Measurements from ENCODE around the gene HCAR3. TPM values are rescaled to one million over a fixed set of nuclear protein-coding genes. Genes with fewer than 3 reads are reported as not detected.

HCAR3 gene
- total and polyA plus RNA-seq, 2 of the 13 experiments (the other 11 are each of a cell fraction or from before 2014, with no cell fraction given) = 0.11 to 12.8 TPM

DNA sequence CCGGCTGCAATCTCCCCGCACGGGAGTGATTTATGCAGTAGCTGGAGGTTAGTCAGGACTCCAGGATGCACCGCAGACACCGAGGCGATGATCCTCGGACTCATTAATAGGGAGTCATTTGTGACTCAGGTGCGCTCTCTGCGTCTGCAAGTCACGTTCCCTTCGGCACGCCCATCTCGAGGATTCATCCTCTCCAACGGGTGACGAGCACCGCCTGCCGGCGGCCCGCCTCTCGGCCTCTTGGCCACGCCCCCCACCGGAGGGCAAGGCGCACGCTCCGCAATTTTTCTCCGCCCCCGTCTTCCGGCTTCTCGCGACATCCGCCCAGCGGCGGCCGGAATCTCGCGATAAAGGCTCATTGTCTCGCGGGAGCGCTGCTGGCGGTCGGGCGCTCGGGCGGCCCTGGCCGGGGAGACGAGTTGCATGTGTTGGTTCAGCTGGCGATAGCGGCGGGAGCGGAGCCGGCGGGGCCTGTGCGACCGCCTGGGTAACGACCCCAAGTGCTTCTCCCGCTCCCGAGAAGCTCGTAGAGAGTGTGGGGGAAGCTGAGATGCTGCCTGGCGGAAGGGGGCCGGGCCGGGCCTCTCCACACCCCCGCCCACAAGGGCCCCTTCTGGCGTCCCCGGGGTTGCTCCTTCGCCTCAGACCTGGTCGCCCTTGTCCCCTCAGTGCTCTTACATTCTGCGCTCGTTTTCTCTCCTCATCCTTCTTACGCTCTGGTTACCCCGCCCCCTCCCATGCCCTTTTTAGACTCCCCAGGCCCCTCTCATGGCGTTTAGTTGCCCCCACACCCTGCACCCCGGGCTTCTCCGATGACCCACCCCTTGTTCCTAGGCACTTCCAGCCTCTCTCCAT is 36.1 kb upstream of the HCAR3 start, which contains the start of gene DENR (continued):
- TF ChIP-seq, protein P1, sequence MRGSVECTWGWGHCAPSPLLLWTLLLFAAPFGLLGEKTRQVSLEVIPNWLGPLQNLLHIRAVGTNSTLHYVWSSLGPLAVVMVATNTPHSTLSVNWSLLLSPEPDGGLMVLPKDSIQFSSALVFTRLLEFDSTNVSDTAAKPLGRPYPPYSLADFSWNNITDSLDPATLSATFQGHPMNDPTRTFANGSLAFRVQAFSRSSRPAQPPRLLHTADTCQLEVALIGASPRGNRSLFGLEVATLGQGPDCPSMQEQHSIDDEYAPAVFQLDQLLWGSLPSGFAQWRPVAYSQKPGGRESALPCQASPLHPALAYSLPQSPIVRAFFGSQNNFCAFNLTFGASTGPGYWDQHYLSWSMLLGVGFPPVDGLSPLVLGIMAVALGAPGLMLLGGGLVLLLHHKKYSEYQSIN (CRISPR knock-in tag; IDR thresholded peaks at IDR 0.05; ENCODE audit: borderline replicate concordance) = no peak
- TF ChIP-seq, protein P2, sequence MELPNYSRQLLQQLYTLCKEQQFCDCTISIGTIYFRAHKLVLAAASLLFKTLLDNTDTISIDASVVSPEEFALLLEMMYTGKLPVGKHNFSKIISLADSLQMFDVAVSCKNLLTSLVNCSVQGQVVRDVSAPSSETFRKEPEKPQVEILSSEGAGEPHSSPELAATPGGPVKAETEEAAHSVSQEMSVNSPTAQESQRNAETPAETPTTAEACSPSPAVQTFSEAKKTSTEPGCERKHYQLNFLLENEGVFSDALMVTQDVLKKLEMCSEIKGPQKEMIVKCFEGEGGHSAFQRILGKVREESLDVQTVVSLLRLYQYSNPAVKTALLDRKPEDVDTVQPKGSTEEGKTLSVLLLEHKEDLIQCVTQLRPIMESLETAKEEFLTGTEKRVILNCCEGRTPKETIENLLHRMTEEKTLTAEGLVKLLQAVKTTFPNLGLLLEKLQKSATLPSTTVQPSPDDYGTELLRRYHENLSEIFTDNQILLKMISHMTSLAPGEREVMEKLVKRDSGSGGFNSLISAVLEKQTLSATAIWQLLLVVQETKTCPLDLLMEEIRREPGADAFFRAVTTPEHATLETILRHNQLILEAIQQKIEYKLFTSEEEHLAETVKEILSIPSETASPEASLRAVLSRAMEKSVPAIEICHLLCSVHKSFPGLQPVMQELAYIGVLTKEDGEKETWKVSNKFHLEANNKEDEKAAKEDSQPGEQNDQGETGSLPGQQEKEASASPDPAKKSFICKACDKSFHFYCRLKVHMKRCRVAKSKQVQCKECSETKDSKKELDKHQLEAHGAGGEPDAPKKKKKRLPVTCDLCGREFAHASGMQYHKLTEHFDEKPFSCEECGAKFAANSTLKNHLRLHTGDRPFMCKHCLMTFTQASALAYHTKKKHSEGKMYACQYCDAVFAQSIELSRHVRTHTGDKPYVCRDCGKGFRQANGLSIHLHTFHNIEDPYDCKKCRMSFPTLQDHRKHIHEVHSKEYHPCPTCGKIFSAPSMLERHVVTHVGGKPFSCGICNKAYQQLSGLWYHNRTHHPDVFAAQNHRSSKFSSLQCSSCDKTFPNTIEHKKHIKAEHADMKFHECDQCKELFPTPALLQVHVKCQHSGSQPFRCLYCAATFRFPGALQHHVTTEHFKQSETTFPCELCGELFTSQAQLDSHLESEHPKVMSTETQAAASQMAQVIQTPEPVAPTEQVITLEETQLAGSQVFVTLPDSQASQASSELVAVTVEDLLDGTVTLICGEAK (IDR thresholded peaks at IDR 0.05) = no peak
- TF ChIP-seq, protein P2 (CRISPR knock-in tag; IDR thresholded peaks at IDR 0.05) = peak; percentile 52
- TF ChIP-seq HDAC6 (IDR thresholded peaks at IDR 0.05; ENCODE audit: low read depth, low read length) = no peak
- TF ChIP-seq NR2F6 (IDR thresholded peaks at IDR 0.05) = no peak
- peak; percentile 60 for TF ChIP-seq NR2F6 (CRISPR knock-in tag; IDR thresholded peaks at IDR 0.05)
- TF ChIP-seq TOPORS (CRISPR knock-in tag; IDR thresholded peaks at IDR 0.05) = peak; percentile 44; the same call in 1 of the 2 replicates
- TF ChIP-seq MEF2D (CRISPR knock-in tag; IDR thresholded peaks at IDR 0.05) = peak; percentile 82
- TF ChIP-seq, protein P3, sequence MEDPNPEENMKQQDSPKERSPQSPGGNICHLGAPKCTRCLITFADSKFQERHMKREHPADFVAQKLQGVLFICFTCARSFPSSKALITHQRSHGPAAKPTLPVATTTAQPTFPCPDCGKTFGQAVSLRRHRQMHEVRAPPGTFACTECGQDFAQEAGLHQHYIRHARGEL (CRISPR knock-in tag; IDR thresholded peaks at IDR 0.05) = no peak
- TF ChIP-seq, protein P4, sequence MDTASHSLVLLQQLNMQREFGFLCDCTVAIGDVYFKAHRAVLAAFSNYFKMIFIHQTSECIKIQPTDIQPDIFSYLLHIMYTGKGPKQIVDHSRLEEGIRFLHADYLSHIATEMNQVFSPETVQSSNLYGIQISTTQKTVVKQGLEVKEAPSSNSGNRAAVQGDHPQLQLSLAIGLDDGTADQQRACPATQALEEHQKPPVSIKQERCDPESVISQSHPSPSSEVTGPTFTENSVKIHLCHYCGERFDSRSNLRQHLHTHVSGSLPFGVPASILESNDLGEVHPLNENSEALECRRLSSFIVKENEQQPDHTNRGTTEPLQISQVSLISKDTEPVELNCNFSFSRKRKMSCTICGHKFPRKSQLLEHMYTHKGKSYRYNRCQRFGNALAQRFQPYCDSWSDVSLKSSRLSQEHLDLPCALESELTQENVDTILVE (CRISPR knock-in tag; IDR thresholded peaks at IDR 0.05) = peak; percentile 90
- TF ChIP-seq, protein P5, sequence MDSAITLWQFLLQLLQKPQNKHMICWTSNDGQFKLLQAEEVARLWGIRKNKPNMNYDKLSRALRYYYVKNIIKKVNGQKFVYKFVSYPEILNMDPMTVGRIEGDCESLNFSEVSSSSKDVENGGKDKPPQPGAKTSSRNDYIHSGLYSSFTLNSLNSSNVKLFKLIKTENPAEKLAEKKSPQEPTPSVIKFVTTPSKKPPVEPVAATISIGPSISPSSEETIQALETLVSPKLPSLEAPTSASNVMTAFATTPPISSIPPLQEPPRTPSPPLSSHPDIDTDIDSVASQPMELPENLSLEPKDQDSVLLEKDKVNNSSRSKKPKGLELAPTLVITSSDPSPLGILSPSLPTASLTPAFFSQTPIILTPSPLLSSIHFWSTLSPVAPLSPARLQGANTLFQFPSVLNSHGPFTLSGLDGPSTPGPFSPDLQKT (CRISPR knock-in tag; IDR thresholded peaks at IDR 0.05; ENCODE audit: borderline replicate concordance) = peak; percentile 89
- TF ChIP-seq, protein P6, sequence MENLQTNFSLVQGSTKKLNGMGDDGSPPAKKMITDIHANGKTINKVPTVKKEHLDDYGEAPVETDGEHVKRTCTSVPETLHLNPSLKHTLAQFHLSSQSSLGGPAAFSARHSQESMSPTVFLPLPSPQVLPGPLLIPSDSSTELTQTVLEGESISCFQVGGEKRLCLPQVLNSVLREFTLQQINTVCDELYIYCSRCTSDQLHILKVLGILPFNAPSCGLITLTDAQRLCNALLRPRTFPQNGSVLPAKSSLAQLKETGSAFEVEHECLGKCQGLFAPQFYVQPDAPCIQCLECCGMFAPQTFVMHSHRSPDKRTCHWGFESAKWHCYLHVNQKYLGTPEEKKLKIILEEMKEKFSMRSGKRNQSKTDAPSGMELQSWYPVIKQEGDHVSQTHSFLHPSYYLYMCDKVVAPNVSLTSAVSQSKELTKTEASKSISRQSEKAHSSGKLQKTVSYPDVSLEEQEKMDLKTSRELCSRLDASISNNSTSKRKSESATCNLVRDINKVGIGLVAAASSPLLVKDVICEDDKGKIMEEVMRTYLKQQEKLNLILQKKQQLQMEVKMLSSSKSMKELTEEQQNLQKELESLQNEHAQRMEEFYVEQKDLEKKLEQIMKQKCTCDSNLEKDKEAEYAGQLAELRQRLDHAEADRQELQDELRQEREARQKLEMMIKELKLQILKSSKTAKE (CRISPR knock-in tag; IDR thresholded peaks at IDR 0.05; ENCODE audit: borderline replicate concordance) = peak; percentile 67; the same call in 1 of the 2 replicates
- 0 out of 2 replicates have a peak, but pooled peaks have one; percentile 44 for TF ChIP-seq HIVEP1 (CRISPR knock-in tag; IDR thresholded peaks at IDR 0.05)
